Lung (tissue), 12 donors: Measurements from ENCODE around the gene GTF2F1. TPM values are rescaled to one million over a fixed set of nuclear protein-coding genes. Genes with fewer than 3 reads are reported as not detected.

Experiments
- ATAC-seq: fragments of 200-7000 bp; cut with Tn5 transposase; one replicate; pipeline ENCODE4 v1.9.1; 2020; ENCODE audit warnings: moderate number of reproducible peaks; ENCODE audit not compliant: insufficient read depth, low FRiP score
- DNase-seq, 3 donors: peaks; one replicate each; pipeline ENCODE4 v3.0.0-alpha.2; 2013 to 2017
- H3K27ac ChIP-seq, 2 donors: one replicate each; pipeline ENCODE4 v1.5.1; 2013; ENCODE audit warnings: mild to moderate bottlenecking in 2 of 2, moderate library complexity in 2 of 2, control low read depth in 1 of 2, inconsistent platforms in 1 of 2, low read depth in 1 of 2, low read length in 1 of 2
- H3K27me3 ChIP-seq, 3 donors: one replicate each; pipeline ENCODE4 v1.5.1; 2013; ENCODE audit warnings: low read length in 2 of 3; ENCODE audit not compliant: control insufficient read depth in 3 of 3, insufficient read depth in 3 of 3
- H3K36me3 ChIP-seq, 4 donors: one replicate each; pipeline ENCODE4 v1.5.1; 2013; ENCODE audit warnings: low read length in 4 of 4, mild to moderate bottlenecking in 1 of 4, moderate library complexity in 1 of 4; ENCODE audit not compliant: control insufficient read depth in 4 of 4, insufficient read depth in 4 of 4
- H3K4me1 ChIP-seq, 5 donors: one replicate each; pipeline ENCODE4 v1.5.1; 2013; ENCODE audit warnings: low read length in 5 of 5, mild to moderate bottlenecking in 2 of 5, moderate library complexity in 1 of 5; ENCODE audit not compliant: control insufficient read depth in 5 of 5, insufficient read depth in 5 of 5
- H3K4me3 ChIP-seq: one replicate; pipeline ENCODE4 v1.5.1; 2013; ENCODE audit warnings: mild to moderate bottlenecking, control low read depth, moderate library complexity
- H3K9ac ChIP-seq, 2 donors: one replicate each; pipeline ENCODE4 v1.5.1; 2013; ENCODE audit warnings: low read length in 2 of 2, control low read depth in 1 of 2; ENCODE audit not compliant: insufficient read depth in 1 of 2
- H3K9me3 ChIP-seq, 4 donors: one replicate each; pipeline ENCODE4 v1.5.1; 2013; ENCODE audit warnings: low read length in 3 of 4, mild to moderate bottlenecking in 1 of 4, moderate library complexity in 1 of 4; ENCODE audit not compliant: control insufficient read depth in 4 of 4, insufficient read depth in 3 of 4
- CTCF ChIP-seq: IDR thresholded peaks from 2 replicates; pipeline ENCODE4 v1.5.1; 2012; ENCODE audit warnings: mild to moderate bottlenecking; ENCODE audit errors: control extremely low read depth, extremely low read depth
- WGBS, 2 donors: extraction: QIAGEN DNeasy Blood & Tissue Kit; methylation state at CpG; one replicate each; pipeline ENCODE4 v1.1.7; 2013; 5-methylcytosine and 5-hydroxymethylcytosine counted together
- polyA plus RNA-seq, 2 donors: library from polyadenylated mRNA; stranded (reverse); fragments of 200-250 nt; gene quantifications; one replicate each; pipeline ENCODE4 v1.2.1, GENCODE V29; 2013
- total RNA-seq, 2 donors: library from RNA; depleted of rRNA in 1 of 2; stranded (reverse); fragments of >200 nt in 1 of 2; gene quantifications; one replicate each; pipeline ENCODE4 v1.2.1, GENCODE V29; 2014 to 2021
- donor health status: control.
- donor health status: control.
- donor health status: Bipolar disorder and iron deficiency.
- donor health status: healthy.
- donor health status: DM: yes; HTN: yes; CAD: no.

Gene GTF2F1
- total and polyA plus RNA-seq, 4 donors, result 45.4 to 53.5 (median 48.3) TPM

- no peak for DNase-seq
- Histone ChIP-seq H3K4me3 (no peak within 1 kb of the TSS), H3K9me3 (peaks cover 0 to 8% (median 3%) of the 10 kb centered on the region in 4 donors), H3K9ac (no peak within 1 kb of the TSS), H3K27me3 (no peaks in the 10 kb centered on the region), H3K27ac (no peak within 1 kb of the TSS), H3K36me3 (peaks cover 12 to 31% (median 18%) of the 10 kb centered on the region in 4 donors), H3K4me1 (peaks cover 0 to 12% (median 6%) of the 10 kb centered on the region in 5 donors)
- 89 to 91% methylated on average over 25 of the region's 25 CpGs for WGBS, 2 donors
- no peak for TF ChIP-seq CTCF
- ATAC-seq, result no peak
Measured at GRCh38 chr19:6375411-6376010, 17.5 kb downstream of the GTF2F1 start, which contains the start of gene PSPN. Gene PSPN, minus strand, starts transcription at chr19:6375933. Its CDS starts 84 bp downstream, at chr19:6375849.

- peaks cover 6 to 24% (median 12%) of the 10 kb centered on the region in 4 donors for H3K36me3 ChIP-seq
- 93% methylated on average over 27 to 29 of the region's 29 CpGs for WGBS, 2 donors
- no peak for ATAC-seq
- H3K9me3 ChIP-seq, result peaks cover 0 to 3% (median 1%) of the 10 kb centered on the region in 4 donors
- H3K27ac ChIP-seq, result no peak overlapping the region
- no peaks in the 10 kb centered on the region for H3K27me3 ChIP-seq
- no peak for TF ChIP-seq CTCF
- H3K4me1 ChIP-seq, result peaks cover 0 to 12% (median 6%) of the 10 kb centered on the region in 5 donors
- no peak overlapping the region for H3K4me3 ChIP-seq
- no peak overlapping the region for H3K9ac ChIP-seq
- DNase-seq, result no peak
Measured at GRCh38 chr19:6374711-6375410, 18.1 kb downstream of the GTF2F1 start.

GRCh38 chr19:6374161-6374709, 18.7 kb downstream of the GTF2F1 start:
- Histone ChIP-seq H3K36me3 (peaks cover 0 to 22% (median 7%) of the 10 kb centered on the region in 4 donors), H3K27ac (peak overlapping the region in 1 of 2 donors; percentile 26), H3K27me3 (no peaks in the 10 kb centered on the region), H3K9me3 (no peaks in the 10 kb centered on the region), H3K4me3 (no peak overlapping the region), H3K4me1 (peaks cover 0 to 12% (median 6%) of the 10 kb centered on the region in 5 donors), H3K9ac (no peak overlapping the region)
- TF ChIP-seq CTCF, result no peak
- ATAC-seq (no peak), DNase-seq (no peak)
- WGBS, 2 donors, result 84 to 89% methylated on average over 29 of the region's 29 CpGs
